GM12878 (cell line): ENCODE data around the gene MAML2. TPM values are rescaled to one million over a fixed set of nuclear protein-coding genes. Genes with fewer than 3 reads are reported as not detected.
A peak's percentile ranks its signal among the peaks of the same experiment; 100 is the strongest.

Experiments used
- ASH2L ChIP-seq: fragments of 300-600, 200-600 bp; sonication (generic); IDR thresholded peaks from 2 replicates; pipeline ENCODE4 v1.6.1; 2017; ENCODE audit warnings: low read depth, mild to moderate bottlenecking, borderline replicate concordance
- BCL11A ChIP-seq: IDR thresholded peaks from 2 replicates; pipeline ENCODE4 v1.6.1; 2011; ENCODE audit warnings: low read depth, low read length
- BRCA1 ChIP-seq: IDR thresholded peaks from 2 replicates; pipeline ENCODE4 v1.6.1; 2011; ENCODE audit warnings: low read depth, low read length, improper control_type of control experiment
- CHD1 ChIP-seq: IDR thresholded peaks from 2 replicates; pipeline ENCODE4 v1.6.1; 2012; ENCODE audit warnings: low read depth, low read length, improper control_type of control experiment
- CREB1 ChIP-seq: IDR thresholded peaks from 2 replicates; pipeline ENCODE4 v1.6.1; 2012; ENCODE audit warnings: low read depth, mild to moderate bottlenecking, inconsistent platforms
- E2F8 ChIP-seq: fragments of 450-650 bp; IDR thresholded peaks from 2 replicates; pipeline ENCODE4 v1.6.1; 2018; ENCODE audit warnings: mild to moderate bottlenecking, low read depth, moderate library complexity; ENCODE audit not compliant: partially characterized antibody
- ELK1 ChIP-seq: IDR thresholded peaks from 2 replicates; pipeline ENCODE4 v1.6.1; 2012; ENCODE audit warnings: low read depth, low read length, improper control_type of control experiment
- EZH2 ChIP-seq: IDR thresholded peaks from 2 replicates; pipeline ENCODE4 v1.6.1; 2012; ENCODE audit warnings: low read depth, mild to moderate bottlenecking, control low read depth, inconsistent platforms, low read length, borderline replicate concordance; ENCODE audit not compliant: control insufficient read depth
- IRF4 ChIP-seq: IDR thresholded peaks from 2 replicates; pipeline ENCODE4 v1.6.1; 2011; ENCODE audit warnings: low read depth, low read length
- NR2C2 ChIP-seq: IDR thresholded peaks from 2 replicates; pipeline ENCODE4 v1.6.1; 2011; ENCODE audit warnings: borderline replicate concordance, low read depth; ENCODE audit not compliant: control insufficient read depth, insufficient read length
- PAX5 ChIP-seq: IDR thresholded peaks from 2 replicates; pipeline ENCODE4 v1.6.1; 2011; ENCODE audit warnings: low read depth, low read length, borderline replicate concordance
- PRDM15 ChIP-seq: fragments of 450-650 bp; formaldehyde crosslinking; IDR thresholded peaks from 2 replicates; pipeline ENCODE4 v1.4.0; 2020; ENCODE audit warnings: mild to moderate bottlenecking, moderate library complexity
- SIN3A ChIP-seq: IDR thresholded peaks from 2 replicates; pipeline ENCODE4 v1.6.1; 2012; ENCODE audit warnings: low read depth, low read length, improper control_type of control experiment
- SPI1 ChIP-seq: IDR thresholded peaks from 2 replicates; pipeline ENCODE4 v1.6.1; 2011; ENCODE audit warnings: low read depth, mild to moderate bottlenecking, low read length, moderate library complexity, borderline replicate concordance; ENCODE audit not compliant: insufficient read depth
- TBL1XR1 ChIP-seq: IDR thresholded peaks from 2 replicates; pipeline ENCODE4 v1.6.1; 2012; ENCODE audit warnings: low read depth, low read length, improper control_type of control experiment
- USF2 ChIP-seq: IDR thresholded peaks from 2 replicates; pipeline ENCODE4 v1.6.1; 2011; ENCODE audit warnings: low read depth, low read length, improper control_type of control experiment, borderline replicate concordance
- ZBTB11 ChIP-seq: fragments of 450-650 bp; formaldehyde crosslinking; IDR thresholded peaks from 2 replicates; pipeline ENCODE4 v1.5.0; 2022; ENCODE audit warnings: mild to moderate bottlenecking, missing genetic modification characterization
- polyA plus RNA-seq, 11 experiments: library from polyadenylated mRNA; depleted of rRNA in 4 of 11; unstranded in 6 of 11; stranded (reverse) in 5 of 11; fragments of >200 nt; fragmentation: Nextera tagmentation in 4 of 11; fragmentation: Illumina TruSeq in 1 of 11; extraction: Ambion mirVana in 4 of 11; extraction: Trizol in 1 of 11; gene quantifications; 1 replicate in 1 of 11; 2 replicates in 10 of 11; pipeline versions ENCODE4 v1.2.1 to v1.2.3, GENCODE V29; 2011 to 2016; ENCODE audit warnings: inconsistent platforms in 2 of 11, missing spikeins in 2 of 11, low read depth in 1 of 11
- total RNA-seq, 4 experiments: library from RNA; depleted of rRNA in 3 of 4; stranded (reverse); fragments of >200 nt in 3 of 4; fragmentation: Illumina TruSeq in 1 of 4; extraction: Trizol in 1 of 4; gene quantifications; 2 replicates each; pipeline versions ENCODE4 v1.2.1 to v1.2.3, GENCODE V29; 2013 to 2021

The MAML2 gene
- total and polyA plus RNA-seq, 10 of the 15 experiments (the other 5 are each of a cell fraction or from before 2014, with no cell fraction given): 2.5 to 15.1 (median 12.0) TPM

GRCh38 chr11:96215110-96215782, 127.7 kb downstream of the MAML2 start (continued):
- TF ChIP-seq USF2 (no peak), E2F8 (no peak), BRCA1 (no peak), TBL1XR1 (0 out of 2 replicates have a peak, but pooled peaks have one; percentile 39), CHD1 (no peak), PRDM15 (CRISPR knock-in tag) (no peak), ZBTB11 (no peak), NR2C2 (no peak), CREB1 (0 out of 2 replicates have a peak, but pooled peaks have one; percentile 18), EZH2 (no peak), SIN3A (no peak), BCL11A (peak; percentile 68; the same call in 1 of the 2 replicates), PAX5 (peak; percentile 66; the same call in 1 of the 2 replicates), ELK1 (no peak), ASH2L (no peak), IRF4 (peak; percentile 83; the same call in 1 of the 2 replicates), SPI1 (peak; percentile 69)
